ENCODE results near the gene ZAP70. TPM values are rescaled to one million over a fixed set of nuclear protein-coding genes. Genes with fewer than 3 reads are reported as not detected.
A peak's percentile ranks its signal among the peaks of the same experiment; 100 is the strongest.

Gene ZAP70
- total and polyA plus RNA-seq, 2 donors (not counting 3 experiments of a cell fraction or from before 2014, with no cell fraction given): 0.14 TPM; not detected in 1

GRCh38 chr2:97663962-97664635 lies 49.3 kb upstream of the ZAP70 start, which contains the start of gene ACTR1B:
TSS of gene ACTR1B (minus strand) at chr2:97664044. CDS start at chr2:97663890, 154 bp downstream.
- Histone ChIP-seq H3K27ac (ENCODE audit: insufficient read depth, low read depth, low read length) (peak within 1 kb of the TSS; percentile 85), H3K4me1 (ENCODE audit: control insufficient read depth, extremely low read depth, insufficient read depth, low read length) (peaks cover 18% of the 10 kb centered on the region), H3K79me2 (ENCODE audit: control insufficient read depth, insufficient read depth, low read length) (peaks cover 13% of the 10 kb centered on the region), H3K9me1 (replicated peaks; ENCODE audit: control insufficient read depth, extremely low read depth, insufficient read depth, low read length) (no peaks in the 10 kb centered on the region), H3K36me3 (ENCODE audit: control insufficient read depth in 2 of 2, extremely low read depth in 1 of 2, insufficient read depth in 2 of 2, low read length in 2 of 2) (no peaks in the 10 kb centered on the region), H3K9me3 (replicated peaks; ENCODE audit: control insufficient read depth, insufficient read depth, low read length) (no peaks in the 10 kb centered on the region), H3K4me2 (ENCODE audit: insufficient read depth, low read length) (peak within 1 kb of the TSS; percentile 79), H3K9ac (replicated peaks; ENCODE audit: extremely low read depth, insufficient read depth, low read length) (peak within 1 kb of the TSS; percentile 95), H3K27me3 (ENCODE audit: control insufficient read depth in 2 of 2, insufficient read depth in 2 of 2, low read length in 2 of 2) (no peaks in the 10 kb centered on the region), H2AFZ (ENCODE audit: low read depth, low read length) (peak within 1 kb of the TSS; percentile 78), H4K20me1 (replicated peaks; ENCODE audit: control insufficient read depth, extremely low read depth, insufficient read depth, low read length) (no peaks in the 10 kb centered on the region), H3K4me3 (replicated peaks in 1 of 3; ENCODE audit: insufficient read depth in 1 of 3, low read depth in 1 of 3, low read length in 3 of 3) (peak within 1 kb of the TSS; percentile 65 to 83 (median 78))
- FAIRE-seq (peak; percentile 99), DNase-seq (ENCODE audit: low read depth, low spot score) (peak; percentile 99)
- TF ChIP-seq POLR2A (IDR thresholded peaks at IDR 0.05; ENCODE audit: low read depth, low read length) (peak; percentile 38), EZH2 (IDR thresholded peaks at IDR 0.05; ENCODE audit: borderline replicate concordance, low read depth, low read length, severe bottlenecking) (no peak), FOS (IDR thresholded peaks at IDR 0.05; ENCODE audit: borderline replicate concordance, insufficient read depth, low read length) (peak; percentile 14), MAX (IDR thresholded peaks at IDR 0.05; ENCODE audit: insufficient read depth, insufficient read length) (peak; percentile 9), POLR2AphosphoS5 (IDR thresholded peaks at IDR 0.05; ENCODE audit: insufficient read depth, low read depth, low read length) (peak; percentile 56), JUN (IDR thresholded peaks at IDR 0.05; ENCODE audit: borderline replicate concordance, insufficient read depth, insufficient read length, low read depth) (peak; percentile 44), MYC (IDR thresholded peaks at IDR 0.05; ENCODE audit: low read depth, low read length) (no peak), CTCF (IDR thresholded peaks at IDR 0.05; ENCODE audit: extremely low read depth in 1 of 2, insufficient read depth in 1 of 2, low read depth in 1 of 2, low read length in 2 of 2) (peak; percentile 55 to 56), GATA2 (IDR thresholded peaks at IDR 0.05; ENCODE audit: insufficient read depth, insufficient read length, low read depth, low read length) (no peak)
- no TSS peak for BruUV-seq (replicated peaks)
- dilution Hi-C loops (cut with MboI; ENCODE audit: extremely low pct_ligation_motif_present, low sequenced_read_pairs) (no loop called here), intact Hi-C loops (cut with micrococcal nuclease) (loop anchor here (1.0 kb wide), 3 partner anchors 18 to 74 kb away; partner anchors contain the start of gene COX5B)
- POLR2A ChIA-PET: interaction anchor here (0.5 to 3.9 kb wide), 7 partner anchors 13 to 189 kb away, joined by 3 to 38 read pairs (median 4); partner anchors contain the start of gene COX5B
- CTCF ChIA-PET: interaction anchor here (0.8 to 6.3 kb wide), 16 partner anchors 9 to 721 kb away, joined by 3 to 126 read pairs (median 4); partner anchors contain the start of gene COX5B
